Fibroblast of lung (primary cell): Measurements from ENCODE around the gene METTL26.

Source experiments
- EZH2 ChIP-seq: IDR thresholded peaks from 2 replicates; pipeline ENCODE4 v1.5.1; 2012; ENCODE audit warnings: low read length, control low read depth, mild to moderate bottlenecking; ENCODE audit errors: missing control alignments
- TF ChIP-seq, protein P1 (sequence below), 2 donors: IDR thresholded peaks in 1 of 2; conservative IDR thresholded peaks in 1 of 2; 1 replicate in 1 of 2; 2 replicates in 1 of 2; pipeline ENCODE4 v1.5.1; 2011 to 2012; ENCODE audit warnings: low read length in 2 of 2, control low read depth in 1 of 2, inconsistent platforms in 1 of 2, low read depth in 1 of 2, mild to moderate bottlenecking in 1 of 2

DNA sequence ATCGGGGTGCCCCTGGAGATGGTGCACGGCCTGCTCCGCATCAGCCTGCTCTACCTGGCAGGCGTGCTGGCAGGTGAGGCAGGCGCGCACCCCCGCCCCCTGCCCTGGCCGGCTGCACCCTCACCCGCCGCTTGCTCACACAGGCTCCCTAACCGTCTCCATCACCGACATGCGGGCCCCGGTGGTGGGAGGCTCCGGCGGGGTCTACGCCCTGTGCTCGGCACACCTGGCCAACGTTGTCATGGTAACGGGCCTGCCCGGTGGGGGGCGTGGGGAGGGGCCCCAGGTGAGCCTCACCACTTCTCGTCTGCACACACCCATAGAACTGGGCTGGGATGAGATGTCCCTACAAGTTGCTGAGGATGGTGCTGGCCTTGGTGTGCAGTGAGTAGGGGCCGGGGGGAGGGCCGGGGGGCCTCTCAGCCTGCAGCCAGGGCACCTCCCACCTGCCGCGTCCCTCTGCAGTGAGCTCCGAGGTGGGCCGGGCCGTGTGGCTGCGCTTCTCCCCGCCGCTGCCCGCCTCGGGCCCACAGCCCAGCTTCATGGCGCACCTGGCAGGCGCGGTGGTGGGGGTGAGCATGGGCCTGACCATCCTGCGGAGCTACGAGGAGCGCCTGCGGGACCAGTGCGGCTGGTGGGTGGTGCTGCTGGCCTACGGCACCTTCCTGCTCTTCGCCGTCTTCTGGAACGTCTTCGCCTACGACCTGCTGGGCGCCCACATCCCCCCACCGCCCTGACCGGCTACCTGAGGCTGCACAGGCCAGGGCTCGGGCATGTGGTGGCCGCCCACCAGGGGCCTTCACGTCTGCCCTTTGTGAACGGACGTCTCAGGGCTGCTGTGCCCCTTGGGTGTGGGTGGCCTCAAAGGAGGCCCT lies 41.4 kb upstream of the METTL26 start:
- TF ChIP-seq, protein P1, sequence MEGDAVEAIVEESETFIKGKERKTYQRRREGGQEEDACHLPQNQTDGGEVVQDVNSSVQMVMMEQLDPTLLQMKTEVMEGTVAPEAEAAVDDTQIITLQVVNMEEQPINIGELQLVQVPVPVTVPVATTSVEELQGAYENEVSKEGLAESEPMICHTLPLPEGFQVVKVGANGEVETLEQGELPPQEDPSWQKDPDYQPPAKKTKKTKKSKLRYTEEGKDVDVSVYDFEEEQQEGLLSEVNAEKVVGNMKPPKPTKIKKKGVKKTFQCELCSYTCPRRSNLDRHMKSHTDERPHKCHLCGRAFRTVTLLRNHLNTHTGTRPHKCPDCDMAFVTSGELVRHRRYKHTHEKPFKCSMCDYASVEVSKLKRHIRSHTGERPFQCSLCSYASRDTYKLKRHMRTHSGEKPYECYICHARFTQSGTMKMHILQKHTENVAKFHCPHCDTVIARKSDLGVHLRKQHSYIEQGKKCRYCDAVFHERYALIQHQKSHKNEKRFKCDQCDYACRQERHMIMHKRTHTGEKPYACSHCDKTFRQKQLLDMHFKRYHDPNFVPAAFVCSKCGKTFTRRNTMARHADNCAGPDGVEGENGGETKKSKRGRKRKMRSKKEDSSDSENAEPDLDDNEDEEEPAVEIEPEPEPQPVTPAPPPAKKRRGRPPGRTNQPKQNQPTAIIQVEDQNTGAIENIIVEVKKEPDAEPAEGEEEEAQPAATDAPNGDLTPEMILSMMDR (conservative IDR thresholded peaks at IDR 0.05 in 1 of 2, IDR thresholded peaks at IDR 0.05 in 1 of 2; ENCODE audit: low read depth in 1 of 2, low read length in 2 of 2), result no peak
- no peak for TF ChIP-seq EZH2
